GM23338 (cell line): ENCODE measurements around the gene TTC23. TPM values are rescaled to one million over a fixed set of nuclear protein-coding genes. Genes with fewer than 3 reads are reported as not detected.
"Not testable (repeated sequence)": the region's sequence is repeated elsewhere in the genome, so short reads cannot be mapped to it uniquely, and the experiment has no call there.

Source experiments
- ATAC-seq: fragments of 200-7000 bp; cut with Tn5 transposase; 3 replicates; pipeline ENCODE4 v1.9.1; 2020
- DNase-seq: peaks from one replicate; pipeline ENCODE4 v3.0.0-alpha.2; 2015; ENCODE audit warnings: low spot score
- H2AFZ ChIP-seq: fragments of 200-600 bp; sonication (generic); 2 replicates; pipeline ENCODE4 v1.8.0; 2016; ENCODE audit warnings: antibody characterized with exemption, mild to moderate bottlenecking, moderate library complexity
- H3F3A ChIP-seq: fragments of 200-600 bp; sonication (generic); replicated peaks from 2 replicates; pipeline ENCODE4 v1.8.0; 2017; ENCODE audit warnings: antibody characterized with exemption, mixed run types, low read depth
- H3K27ac ChIP-seq: fragments of 200-600 bp; sonication (generic); 2 replicates; pipeline ENCODE4 v1.6.1; 2016; ENCODE audit warnings: low read depth
- H3K27me3 ChIP-seq: fragments of 200-600 bp; sonication (generic); 2 replicates; pipeline ENCODE4 v1.8.0; 2016; ENCODE audit warnings: mild to moderate bottlenecking, mixed run types, moderate library complexity; ENCODE audit not compliant: insufficient read depth
- H3K36me3 ChIP-seq: fragments of 200-600 bp; sonication (generic); 2 replicates; pipeline ENCODE4 v1.8.0; 2016; ENCODE audit warnings: mild to moderate bottlenecking; ENCODE audit not compliant: insufficient read depth
- H3K4me1 ChIP-seq: fragments of 200-600 bp; sonication (generic); 2 replicates; pipeline ENCODE4 v1.8.0; 2016; ENCODE audit warnings: mild to moderate bottlenecking, moderate library complexity; ENCODE audit not compliant: insufficient read depth
- H3K4me2 ChIP-seq: fragments of 200-600 bp; sonication (generic); 2 replicates; pipeline ENCODE4 v1.7.1; 2017; ENCODE audit warnings: mixed run types
- H3K4me3 ChIP-seq: fragments of 200-600 bp; sonication (generic); 2 replicates; pipeline ENCODE4 v1.6.1; 2016; ENCODE audit warnings: mixed run types
- H3K79me2 ChIP-seq: fragments of 200-600 bp; sonication (generic); replicated peaks from 2 replicates; pipeline ENCODE4 v1.8.0; 2017; ENCODE audit warnings: mild to moderate bottlenecking; ENCODE audit not compliant: insufficient read depth
- H3K9me2 ChIP-seq: fragments of 200-600 bp; sonication (generic); 2 replicates; pipeline ENCODE4 v1.8.0; 2017; ENCODE audit not compliant: insufficient read depth
- H4K20me1 ChIP-seq: fragments of 200-600 bp; sonication (generic); replicated peaks from 2 replicates; pipeline ENCODE4 v1.8.0; 2017; ENCODE audit warnings: mild to moderate bottlenecking; ENCODE audit not compliant: insufficient read depth
- H3K27ac Mint-ChIP-seq: 2 replicates; pipeline ENCODE4 v1.8.0; 2020; ENCODE audit warnings: inconsistent platforms, mild to moderate bottlenecking, moderate library complexity, mixed read lengths
- H3K27me3 Mint-ChIP-seq: 3 replicates; pipeline ENCODE4 v1.8.0; 2022; ENCODE audit warnings: low read depth, mild to moderate bottlenecking, moderate library complexity, mixed read lengths, inconsistent platforms; ENCODE audit not compliant: insufficient read depth, poor library complexity
- H3K36me3 Mint-ChIP-seq: 3 replicates; pipeline ENCODE4 v1.8.0; 2021; ENCODE audit warnings: low read depth, mild to moderate bottlenecking, inconsistent platforms, moderate library complexity, mixed read lengths
- H3K4me1 Mint-ChIP-seq: 3 replicates; pipeline ENCODE4 v1.8.0; 2020; ENCODE audit warnings: mild to moderate bottlenecking, inconsistent platforms, mixed read lengths
- H3K4me3 Mint-ChIP-seq: 3 replicates; pipeline ENCODE4 v1.8.0; 2021; ENCODE audit warnings: moderate library complexity, mild to moderate bottlenecking, inconsistent platforms, mixed read lengths
- H3K9me3 Mint-ChIP-seq: 3 replicates; pipeline ENCODE4 v1.8.0; 2020; ENCODE audit warnings: moderate library complexity, mild to moderate bottlenecking, inconsistent platforms, mixed read lengths
- CTCF ChIP-seq, 2 experiments: fragments of 200-600 bp in 1 of 2; sonication (generic) in 1 of 2; conservative IDR thresholded peaks; 2 replicates each; pipeline versions ENCODE4 v1.5.1 to v1.6.1; 2016 to 2017; ENCODE audit warnings: antibody characterized with exemption in 2 of 2, low read depth in 2 of 2, mild to moderate bottlenecking in 2 of 2, moderate library complexity in 1 of 2
- ETS1 ChIP-seq: IDR thresholded peaks from 2 replicates; pipeline ENCODE4 v1.6.1; 2016; ENCODE audit warnings: antibody characterized with exemption
- EZH2 ChIP-seq: fragments of 200-600 bp; sonication (generic); IDR thresholded peaks from one replicate; pipeline ENCODE4 v1.8.0; 2017; ENCODE audit warnings: antibody characterized with exemption, mild to moderate bottlenecking, low read depth; ENCODE audit not compliant: unreplicated experiment
- EZH2phosphoT487 ChIP-seq: fragments of 200-600 bp; sonication (generic); IDR thresholded peaks from one replicate; pipeline ENCODE4 v1.8.1; 2018; ENCODE audit warnings: antibody characterized with exemption; ENCODE audit not compliant: unreplicated experiment
- JUNB ChIP-seq: IDR thresholded peaks from one replicate; pipeline ENCODE4 v1.6.1; 2016; ENCODE audit warnings: antibody characterized with exemption; ENCODE audit not compliant: unreplicated experiment
- NANOG ChIP-seq: IDR thresholded peaks from 2 replicates; pipeline ENCODE4 v1.6.1; 2016; ENCODE audit warnings: antibody characterized with exemption, borderline replicate concordance
- POLR2AphosphoS5 ChIP-seq: IDR thresholded peaks from 2 replicates; pipeline ENCODE4 v1.6.1; 2016; ENCODE audit warnings: antibody characterized with exemption, low read depth
- REST ChIP-seq: IDR thresholded peaks from one replicate; pipeline ENCODE4 v1.6.1; 2018; ENCODE audit warnings: antibody characterized with exemption; ENCODE audit not compliant: unreplicated experiment
- STAT1 ChIP-seq: IDR thresholded peaks from one replicate; pipeline ENCODE4 v1.6.1; 2016; ENCODE audit warnings: antibody characterized with exemption; ENCODE audit not compliant: unreplicated experiment
- ZNF114 ChIP-seq: fragments of 250-450 bp; sonication (Bioruptor Pico); IDR thresholded peaks from 2 replicates; pipeline ENCODE4 v1.5.0; 2020; ENCODE audit warnings: mild to moderate bottlenecking, moderate library complexity
- ZNF331 ChIP-seq: fragments of 250-450 bp; sonication (Bioruptor Pico); IDR thresholded peaks from 2 replicates; pipeline ENCODE4 v1.5.0; 2020; ENCODE audit warnings: low read depth, mild to moderate bottlenecking, moderate library complexity
- polyA plus RNA-seq: library from polyadenylated mRNA; unstranded; fragments of >200 nt; fragmentation: Nextera tagmentation; extraction: Ambion mirVana; gene quantifications from 2 replicates; pipeline ENCODE4 v1.2.1, GENCODE V29; 2016
- total RNA-seq: library from RNA; depleted of rRNA; stranded (reverse); fragments of >200 nt; shearing (Covaris generic); gene quantifications from 2 replicates; pipeline ENCODE4 v1.2.3, GENCODE V29; 2014

Gene TTC23
- total and polyA plus RNA-seq, 2 experiments from 2014 or later, result 6.3 to 25.2 TPM

GRCh38 chr15:99197856-99198255 lies 51.5 kb downstream of the TTC23 start (continued):
- TF ChIP-seq EZH2phosphoT487 (no peak), ZNF114 (CRISPR knock-in tag) (no peak), EZH2 (no peak), NANOG (no peak), ZNF331 (no peak), REST (no peak), JUNB (no peak), STAT1 (no peak)

GRCh38 chr15:99192181-99192580 lies 57.2 kb downstream of the TTC23 start:
- H3K27ac Mint-ChIP-seq, H3K4me3 Mint-ChIP-seq: not testable (repeated sequence)
- H3K36me3 Mint-ChIP-seq, result peaks cover 54% of the 10 kb centered on the region

GRCh38 chr15:99187936-99188335 lies 61.4 kb downstream of the TTC23 start:
- Histone ChIP-seq H4K20me1 (no peaks in the 10 kb centered on the region), H3K4me1 (no peaks in the 10 kb centered on the region), H3K79me2 (no peaks in the 10 kb centered on the region), H3K4me2 (no peak overlapping the region), H3K27ac (no peak overlapping the region), H3K9me2 (no peaks in the 10 kb centered on the region), H3F3A (no peaks in the 10 kb centered on the region), H3K4me3 (no peak overlapping the region), H3K27me3 (no peaks in the 10 kb centered on the region), H2AFZ (no peak overlapping the region), H3K36me3 (peaks cover 16% of the 10 kb centered on the region)
- H3K9me3 Mint-ChIP-seq, result peaks cover 19% of the 10 kb centered on the region
- peaks cover 3% of the 10 kb centered on the region for H3K27me3 Mint-ChIP-seq
- H3K27ac Mint-ChIP-seq, result no peak overlapping the region
- peaks cover 37% of the 10 kb centered on the region for H3K36me3 Mint-ChIP-seq
- ATAC-seq (no peak), DNase-seq (no peak)
- peaks cover 4% of the 10 kb centered on the region for H3K4me1 Mint-ChIP-seq
- no peak overlapping the region for H3K4me3 Mint-ChIP-seq
- no peak for TF ChIP-seq CTCF (conservative IDR thresholded peaks at IDR 0.05; ENCODE audit: low read depth in 2 of 2)
- TF ChIP-seq ZNF331, result no peak
- TF ChIP-seq POLR2AphosphoS5, result no peak
- no peak for TF ChIP-seq ETS1

More at GRCh38 chr15:99192181-99192580, 57.2 kb downstream of the TTC23 start:
- not testable (repeated sequence) for H3K27ac ChIP-seq, ATAC-seq, H3K9me2 ChIP-seq, H3K4me1 Mint-ChIP-seq, DNase-seq, H3F3A ChIP-seq, H3K79me2 ChIP-seq, H3K27me3 Mint-ChIP-seq, H2AFZ ChIP-seq, H3K27me3 ChIP-seq, H3K4me2 ChIP-seq, H4K20me1 ChIP-seq, H3K4me3 ChIP-seq, H3K4me1 ChIP-seq
- peaks cover 26% of the 10 kb centered on the region for H3K9me3 Mint-ChIP-seq
- peaks cover 16% of the 10 kb centered on the region for H3K36me3 ChIP-seq
